ENCODE data around the gene CLIC4. TPM values are rescaled to one million over a fixed set of nuclear protein-coding genes. Genes with fewer than 3 reads are reported as not detected.
A peak's percentile ranks its signal among the peaks of the same experiment; 100 is the strongest.
"Not testable (repeated sequence)": the region's sequence is repeated elsewhere in the genome, so short reads cannot be mapped to it uniquely, and the experiment has no call there.

The CLIC4 gene
- total RNA-seq, 3 donors from 2014 or later, result 162 to 217 (median 196) TPM

DNA sequence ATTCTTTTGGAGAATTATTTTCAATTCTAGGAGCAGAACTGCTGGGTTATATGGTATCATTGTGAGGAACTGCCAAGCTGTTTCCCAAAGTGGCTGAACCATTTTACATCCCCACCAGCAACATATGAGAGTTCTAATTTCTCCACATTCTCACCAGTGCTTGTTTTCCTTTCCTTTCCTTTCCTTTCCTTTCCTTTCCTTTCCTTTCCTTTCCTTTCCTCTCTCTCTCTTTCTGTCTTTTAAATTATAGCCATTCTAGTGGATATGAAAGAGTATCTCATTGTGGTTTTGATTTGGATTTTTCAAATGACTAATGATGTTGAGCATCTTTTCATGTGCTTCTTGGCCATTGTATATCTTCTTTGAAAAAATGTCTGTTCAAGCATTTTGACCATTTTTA lies 139.5 kb downstream of the CLIC4 start:
- no peaks in the 10 kb centered on the region for H3K27me3 ChIP-seq
- H3K9me3 ChIP-seq, result no peaks in the 10 kb centered on the region
- TF ChIP-seq POLR2A (IDR thresholded peaks at IDR 0.05) (no peak), POLR2AphosphoS5 (IDR thresholded peaks at IDR 0.05) (no peak)
- TF ChIP-seq, protein P1, sequence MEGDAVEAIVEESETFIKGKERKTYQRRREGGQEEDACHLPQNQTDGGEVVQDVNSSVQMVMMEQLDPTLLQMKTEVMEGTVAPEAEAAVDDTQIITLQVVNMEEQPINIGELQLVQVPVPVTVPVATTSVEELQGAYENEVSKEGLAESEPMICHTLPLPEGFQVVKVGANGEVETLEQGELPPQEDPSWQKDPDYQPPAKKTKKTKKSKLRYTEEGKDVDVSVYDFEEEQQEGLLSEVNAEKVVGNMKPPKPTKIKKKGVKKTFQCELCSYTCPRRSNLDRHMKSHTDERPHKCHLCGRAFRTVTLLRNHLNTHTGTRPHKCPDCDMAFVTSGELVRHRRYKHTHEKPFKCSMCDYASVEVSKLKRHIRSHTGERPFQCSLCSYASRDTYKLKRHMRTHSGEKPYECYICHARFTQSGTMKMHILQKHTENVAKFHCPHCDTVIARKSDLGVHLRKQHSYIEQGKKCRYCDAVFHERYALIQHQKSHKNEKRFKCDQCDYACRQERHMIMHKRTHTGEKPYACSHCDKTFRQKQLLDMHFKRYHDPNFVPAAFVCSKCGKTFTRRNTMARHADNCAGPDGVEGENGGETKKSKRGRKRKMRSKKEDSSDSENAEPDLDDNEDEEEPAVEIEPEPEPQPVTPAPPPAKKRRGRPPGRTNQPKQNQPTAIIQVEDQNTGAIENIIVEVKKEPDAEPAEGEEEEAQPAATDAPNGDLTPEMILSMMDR (IDR thresholded peaks at IDR 0.05), result no peak
- intact Hi-C loops (cut with DNase I; ENCODE audit: low total_unique reads), result no loop called here
- H3K4me1 ChIP-seq, result no peaks in the 10 kb centered on the region
- H3K4me3 ChIP-seq, result no peak overlapping the region
- H3K27ac ChIP-seq, result no peak overlapping the region
- DNase-seq (ENCODE audit: low spot score in 2 of 2), result no peak
- no peaks in the 10 kb centered on the region for H3K36me3 ChIP-seq

DNA sequence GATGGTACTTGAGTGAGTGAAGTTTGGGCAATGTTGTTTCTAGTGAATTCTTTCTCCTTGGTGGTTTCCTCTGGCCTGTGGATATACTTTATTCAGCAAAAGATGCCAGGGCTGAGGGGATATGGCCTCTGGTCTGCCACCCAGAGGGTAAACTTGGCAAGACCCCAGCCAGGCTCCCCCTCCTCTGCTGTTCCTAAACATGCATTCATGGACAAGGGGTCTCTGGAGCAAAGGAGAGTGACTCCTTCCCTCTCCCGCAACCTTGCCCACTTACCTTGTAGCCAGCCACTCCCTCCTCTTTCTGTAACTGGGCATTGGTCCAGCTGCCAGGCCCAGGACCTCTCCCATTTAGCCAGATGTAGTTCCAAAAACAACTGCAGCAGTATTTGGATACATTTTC lies 141.0 kb downstream of the CLIC4 start:
- no peak overlapping the region for H3K27ac ChIP-seq
- H3K4me1 ChIP-seq, result no peaks in the 10 kb centered on the region
- no peaks in the 10 kb centered on the region for H3K27me3 ChIP-seq
- H3K36me3 ChIP-seq, result no peaks in the 10 kb centered on the region
- H3K4me3 ChIP-seq, result no peak overlapping the region
- no peak for TF ChIP-seq POLR2AphosphoS5 (IDR thresholded peaks at IDR 0.05)
- H3K9me3 ChIP-seq, result no peaks in the 10 kb centered on the region
- intact Hi-C loops (cut with DNase I; ENCODE audit: low total_unique reads), result no loop called here
- peak in 1 of 2 donors; percentile 12 for DNase-seq (ENCODE audit: low spot score in 2 of 2)

DNA sequence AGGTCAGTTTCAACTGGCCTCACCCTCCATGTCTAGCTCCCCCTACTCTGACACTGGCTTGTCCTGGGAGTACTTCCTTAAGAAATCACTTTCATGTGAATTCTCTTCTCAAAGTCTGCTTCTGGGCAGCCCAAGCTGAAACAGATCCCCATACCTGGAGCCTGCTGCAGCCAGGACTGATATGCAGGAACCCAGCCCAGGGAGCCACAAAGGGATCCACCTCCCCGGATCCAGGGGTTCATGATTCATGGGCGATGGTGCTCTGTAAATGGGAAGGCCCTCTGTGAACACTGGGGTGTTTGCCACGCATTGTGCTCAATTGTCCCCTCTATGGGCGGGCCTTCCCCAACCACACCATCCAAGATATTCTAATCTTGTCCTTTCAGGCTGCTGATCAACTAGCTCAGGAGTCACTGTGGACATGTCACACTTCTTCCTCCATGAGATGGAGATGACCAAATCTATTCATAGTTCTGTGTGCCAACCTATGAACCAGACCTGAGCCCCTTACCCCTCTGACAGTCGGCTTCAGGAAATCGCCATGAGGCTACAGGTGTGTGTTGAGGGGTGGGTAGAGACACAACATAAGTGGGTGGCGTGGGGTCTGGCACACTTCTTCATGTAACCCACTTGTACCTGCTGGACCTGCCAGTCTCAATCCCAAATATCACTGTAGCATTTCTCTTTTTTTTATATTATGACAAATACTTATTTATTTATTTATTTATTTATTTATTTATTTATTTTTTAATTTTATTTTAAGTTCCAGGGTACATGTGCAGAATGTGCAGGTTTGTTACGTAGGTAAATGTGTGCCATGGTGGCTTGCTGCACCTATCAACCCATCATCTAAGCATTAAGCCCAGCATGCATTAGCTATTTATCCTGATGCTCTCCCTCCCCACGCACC lies 143.1 kb downstream of the CLIC4 start:
- peak in 1 of 2 donors; percentile 1 for DNase-seq (ENCODE audit: low spot score in 2 of 2)

DNA sequence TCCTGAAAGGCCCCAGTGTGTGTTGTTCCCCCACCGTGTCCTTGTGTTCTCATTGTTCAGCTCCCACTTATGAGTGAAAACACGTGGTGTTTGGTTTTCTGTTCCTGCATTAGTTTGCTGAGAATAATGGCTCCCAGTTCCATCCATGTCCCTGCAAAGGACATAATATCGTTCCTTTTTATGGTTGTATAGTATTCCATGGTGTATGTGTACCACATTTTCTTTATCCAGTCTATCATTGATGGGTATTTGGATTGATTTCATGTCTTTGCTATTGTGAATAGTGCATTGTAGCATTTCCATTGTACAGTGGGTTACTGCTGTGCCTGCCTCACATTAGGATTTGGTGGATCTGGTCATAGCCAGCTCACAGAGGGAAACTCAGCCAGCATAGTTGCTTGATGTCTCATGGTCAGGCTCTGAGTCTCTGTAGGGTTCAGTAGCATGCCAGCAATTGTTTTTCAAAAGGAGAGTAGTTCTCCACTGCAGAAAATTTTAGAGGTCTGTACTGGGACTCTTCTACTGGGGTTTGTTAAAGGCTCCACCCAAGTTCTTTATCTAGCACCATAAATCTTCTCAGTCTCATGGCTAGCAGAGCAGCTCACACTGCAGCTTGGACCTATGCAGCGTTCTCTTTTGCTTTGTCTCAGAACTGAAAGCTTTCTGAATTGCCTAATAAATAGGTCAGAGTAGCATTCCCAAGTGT lies 143.9 kb downstream of the CLIC4 start:
- H3K9me3 ChIP-seq, result peaks cover 6 to 11% of the 10 kb centered on the region in 2 donors
- intact Hi-C loops (cut with DNase I; ENCODE audit: low total_unique reads), result no loop called here
- H3K4me1 ChIP-seq, result no peaks in the 10 kb centered on the region
- H3K27me3 ChIP-seq, result no peaks in the 10 kb centered on the region
- H3K36me3 ChIP-seq, result no peaks in the 10 kb centered on the region
- TF ChIP-seq, protein P1 (IDR thresholded peaks at IDR 0.05), result no peak
- no peak for TF ChIP-seq POLR2A (IDR thresholded peaks at IDR 0.05)
- TF ChIP-seq POLR2AphosphoS5 (IDR thresholded peaks at IDR 0.05), result no peak
- H3K27ac ChIP-seq, result no peak overlapping the region
- no peak for DNase-seq (ENCODE audit: low spot score in 2 of 2)
- H3K4me3 ChIP-seq, result no peak overlapping the region

More for the DNA sequence above, 143.1 kb downstream of the CLIC4 start:
- Histone ChIP-seq H3K9me3 (peaks cover 6 to 11% of the 10 kb centered on the region in 2 donors), H3K36me3 (no peaks in the 10 kb centered on the region), H3K4me1 (no peaks in the 10 kb centered on the region), H3K4me3 (no peak overlapping the region), H3K27me3 (no peaks in the 10 kb centered on the region), H3K27ac (no peak overlapping the region)
- TF ChIP-seq POLR2A (IDR thresholded peaks at IDR 0.05) (no peak), POLR2AphosphoS5 (IDR thresholded peaks at IDR 0.05) (no peak)
- TF ChIP-seq, protein P1 (IDR thresholded peaks at IDR 0.05), result no peak
- intact Hi-C loops (cut with DNase I; ENCODE audit: low total_unique reads), result no loop called here

DNA sequence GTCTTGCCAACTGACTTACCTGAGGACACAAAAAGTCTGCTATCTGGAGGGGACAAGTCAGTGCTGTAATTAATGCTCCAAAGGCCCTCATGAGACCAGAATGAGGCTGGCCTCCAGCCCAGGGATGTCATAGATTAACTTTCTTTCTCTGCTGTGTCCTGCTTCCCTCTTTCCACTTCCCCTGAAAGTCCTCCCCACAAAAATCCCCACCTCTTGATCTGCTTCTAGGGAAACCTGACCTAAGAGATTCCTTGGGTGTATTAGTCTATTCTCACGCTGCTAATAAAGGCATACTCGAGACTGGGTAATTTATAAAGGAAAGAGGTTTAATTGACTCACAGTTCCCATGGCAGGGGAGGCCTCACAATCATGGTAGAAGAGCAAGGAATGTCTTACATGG lies 145.6 kb downstream of the CLIC4 start:
- no peak overlapping the region for H3K4me3 ChIP-seq
- no peak for DNase-seq (ENCODE audit: low spot score in 2 of 2)
- TF ChIP-seq, protein P1 (IDR thresholded peaks at IDR 0.05), result no peak
- no peak for TF ChIP-seq POLR2A (IDR thresholded peaks at IDR 0.05)
- no peak for TF ChIP-seq POLR2AphosphoS5 (IDR thresholded peaks at IDR 0.05)
- no peak overlapping the region for H3K27ac ChIP-seq
- peaks cover 6 to 11% of the 10 kb centered on the region in 2 donors for H3K9me3 ChIP-seq
- no peaks in the 10 kb centered on the region for H3K27me3 ChIP-seq
- H3K4me1 ChIP-seq, result no peaks in the 10 kb centered on the region
- H3K36me3 ChIP-seq, result no peaks in the 10 kb centered on the region
- intact Hi-C loops (cut with DNase I; ENCODE audit: low total_unique reads), result loop anchor here (5.0 kb wide), 1 partner anchor 759 kb away; no protein-coding TSS in a partner anchor

DNA sequence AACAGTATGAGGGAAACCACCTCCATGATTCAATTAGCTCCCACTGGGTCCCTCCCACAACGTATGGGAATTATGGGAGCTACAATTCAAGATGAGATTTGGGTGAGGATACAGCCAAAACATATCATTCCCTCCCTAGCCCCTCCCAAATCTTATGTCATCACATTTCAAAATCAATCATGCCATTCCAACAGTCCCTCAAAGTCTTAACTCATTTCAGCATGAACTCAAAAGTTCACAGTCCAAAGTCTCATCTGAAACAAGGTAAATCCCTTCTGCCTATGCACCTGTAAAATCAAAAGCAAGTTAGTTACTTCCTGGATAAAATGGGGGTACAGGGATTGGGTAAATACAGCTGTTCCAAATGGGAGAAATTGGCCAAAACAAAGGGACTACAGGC lies 146.1 kb downstream of the CLIC4 start:
- H3K4me1 ChIP-seq, result not testable (repeated sequence)

More for the DNA sequence above, 146.1 kb downstream of the CLIC4 start:
- H3K9me3 ChIP-seq, result peaks cover 6 to 11% of the 10 kb centered on the region in 2 donors
- DNase-seq (ENCODE audit: low spot score in 2 of 2); H3K4me3 ChIP-seq; H3K36me3 ChIP-seq; H3K27me3 ChIP-seq; H3K27ac ChIP-seq: not testable (repeated sequence)
- intact Hi-C loops (cut with DNase I; ENCODE audit: low total_unique reads), result loop anchor here (5.0 kb wide), 1 partner anchor 759 kb away; no protein-coding TSS in a partner anchor

Data from breast epithelium (tissue), 4 donors.